PC-9 (cell line): ENCODE data around the gene RELB. TPM values are rescaled to one million over a fixed set of nuclear protein-coding genes. Genes with fewer than 3 reads are reported as not detected.

ENCODE experiments used
- BruUV-seq: library from RNA; stranded (reverse); fragments of 400-500 nt; replicated peaks from 2 replicates; lab custom pipeline; 2021; lab: Mats Ljungman, UMichigan
- CTCF ChIA-PET: fragments of 300-600 bp; sonication (Branson Sonifier 250); formaldehyde crosslinking; loops from one replicate; lab custom pipeline; 2022; ENCODE audit warnings: antibody characterized with exemption; lab: Charles Lee
- POLR2A ChIA-PET: fragments of 300-600 bp; sonication (Branson Sonifier 250); formaldehyde crosslinking; loops from one replicate; lab custom pipeline; 2022; ENCODE audit warnings: antibody characterized with exemption; ENCODE audit not compliant: unreplicated experiment; lab: Charles Lee
- DNase-seq, 2 experiments: peaks; one replicate each; pipeline versions ENCODE4 v3.0.0 to v3.0.0-alpha.2; 2015 to 2022; ENCODE audit warnings: mixed read lengths in 1 of 2
- H2AFZ ChIP-seq: fragments of 200-600 bp; sonication (generic); 2 replicates; pipeline ENCODE4 v1.8.1; 2017; ENCODE audit warnings: antibody characterized with exemption
- H3F3A ChIP-seq: fragments of 200-600 bp; sonication (generic); 2 replicates; pipeline ENCODE4 v1.8.1; 2017; ENCODE audit warnings: antibody characterized with exemption, mild to moderate bottlenecking, low read depth; ENCODE audit not compliant: insufficient read depth
- H3K27ac ChIP-seq: fragments of 200-600 bp; sonication (generic); 2 replicates; pipeline ENCODE4 v1.6.1; 2016; ENCODE audit warnings: mixed run types
- H3K27me3 ChIP-seq: fragments of 200-600 bp; sonication (generic); 2 replicates; pipeline ENCODE4 v1.6.1; 2016; ENCODE audit warnings: low read depth, mixed run types; ENCODE audit not compliant: insufficient read depth
- H3K36me3 ChIP-seq: fragments of 200-600 bp; sonication (generic); 2 replicates; pipeline ENCODE4 v1.6.1; 2016; ENCODE audit warnings: low read depth, mixed run types
- H3K4me1 ChIP-seq: fragments of 200-600 bp; sonication (generic); replicated peaks from 2 replicates; pipeline ENCODE4 v1.6.1; 2016; ENCODE audit warnings: mixed run types; ENCODE audit not compliant: insufficient read depth
- H3K4me2 ChIP-seq: fragments of 200-600 bp; sonication (generic); 2 replicates; pipeline ENCODE4 v1.6.1; 2017; ENCODE audit warnings: mixed run types
- H3K4me3 ChIP-seq: fragments of 200-600 bp; sonication (generic); 2 replicates; pipeline ENCODE4 v1.6.1; 2016; ENCODE audit warnings: mixed run types
- H3K79me2 ChIP-seq: fragments of 200-600 bp; sonication (generic); 2 replicates; pipeline ENCODE4 v1.6.1; 2017; ENCODE audit warnings: low read depth, mixed run types
- H3K9me2 ChIP-seq: fragments of 200-600 bp; sonication (generic); 2 replicates; pipeline ENCODE4 v1.8.1; 2017; ENCODE audit warnings: mild to moderate bottlenecking; ENCODE audit not compliant: insufficient read depth
- H3K9me3 ChIP-seq: fragments of 200-600 bp; sonication (generic); 2 replicates; pipeline ENCODE4 v1.8.1; 2016; ENCODE audit warnings: low read depth; ENCODE audit not compliant: insufficient read depth
- H4K20me1 ChIP-seq: fragments of 200-600 bp; sonication (generic); 2 replicates; pipeline ENCODE4 v1.8.1; 2017; ENCODE audit not compliant: insufficient read depth
- EZH2 ChIP-seq: fragments of 200-600 bp; sonication (generic); IDR thresholded peaks from 2 replicates; pipeline ENCODE4 v1.8.0; 2017; ENCODE audit warnings: antibody characterized with exemption, low read depth
- intact Hi-C: fragments of 100-400 bp; cut with micrococcal nuclease; formaldehyde crosslinking; loops from one replicate; pipeline ENCODE4 v1.10.0; 2022; ENCODE audit not compliant: unreplicated experiment
- total RNA-seq: library from RNA; stranded (reverse); gene quantifications from 2 replicates; pipeline ENCODE4 v1.2.3, GENCODE V29; 2021
- TF ChIP-seq, protein P1 (sequence below): fragments of 200-600 bp; sonication (generic); conservative IDR thresholded peaks from 2 replicates; pipeline ENCODE4 v1.6.1; 2017; ENCODE audit warnings: mixed run types, antibody characterized with exemption, mild to moderate bottlenecking, moderate library complexity

The RELB gene
- total RNA-seq, 1 experiment from 2014 or later = 5.8 TPM

DNA sequence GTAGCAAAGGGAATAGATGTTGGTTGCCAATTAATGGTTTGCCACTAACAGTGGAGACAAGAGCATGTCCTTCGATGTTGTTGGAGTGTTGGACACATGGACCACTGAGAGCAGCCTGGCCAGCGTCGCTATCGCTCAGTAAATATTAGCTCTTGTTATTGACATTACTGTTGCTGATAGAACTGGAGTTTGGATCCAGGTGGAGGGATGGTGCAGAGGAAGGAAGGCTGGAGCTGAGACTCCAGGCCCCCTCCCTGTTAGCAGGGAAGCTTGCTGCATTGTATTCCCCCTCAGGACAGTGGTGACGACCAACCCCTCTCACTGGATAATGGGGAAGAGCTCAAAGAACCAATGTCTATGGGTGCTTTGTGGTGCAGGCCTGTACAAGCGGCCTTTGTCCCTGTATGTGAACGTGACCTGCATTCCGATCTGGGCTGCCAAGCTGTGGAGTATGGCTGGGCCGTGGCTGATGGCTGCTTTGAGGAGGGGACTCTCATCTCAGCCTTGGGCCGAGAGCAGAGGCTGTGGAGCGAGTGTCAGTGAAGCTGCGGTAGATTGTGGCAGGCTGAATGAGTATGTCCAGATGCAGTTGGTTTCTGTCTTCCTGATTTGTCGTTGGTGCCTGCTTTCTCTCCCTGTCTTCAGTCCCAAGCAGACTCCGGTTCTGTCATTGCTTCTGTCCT lies 44.5 kb downstream of the RELB start:
- Histone ChIP-seq H3K27ac (no peak overlapping the region), H3K4me3 (no peak overlapping the region), H3K4me2 (no peak overlapping the region), H2AFZ (no peak overlapping the region), H3F3A (peaks cover 19% of the 10 kb centered on the region; the same call in 1 of the 2 replicates), H4K20me1 (peaks cover 96% of the 10 kb centered on the region), H3K9me3 (no peaks in the 10 kb centered on the region), H3K9me2 (no peaks in the 10 kb centered on the region), H3K36me3 (peaks cover 51% of the 10 kb centered on the region), H3K4me1 (no peaks in the 10 kb centered on the region), H3K27me3 (no peaks in the 10 kb centered on the region), H3K79me2 (peaks cover 95% of the 10 kb centered on the region)
- POLR2A ChIA-PET = interaction anchor here (0.5 to 0.7 kb wide), 2 partner anchors 45 to 237 kb away, joined by 4 read pairs; partner anchors contain the start of gene BCAM
- DNase-seq = no peak
- no peak for TF ChIP-seq EZH2
- TF ChIP-seq, protein P1, sequence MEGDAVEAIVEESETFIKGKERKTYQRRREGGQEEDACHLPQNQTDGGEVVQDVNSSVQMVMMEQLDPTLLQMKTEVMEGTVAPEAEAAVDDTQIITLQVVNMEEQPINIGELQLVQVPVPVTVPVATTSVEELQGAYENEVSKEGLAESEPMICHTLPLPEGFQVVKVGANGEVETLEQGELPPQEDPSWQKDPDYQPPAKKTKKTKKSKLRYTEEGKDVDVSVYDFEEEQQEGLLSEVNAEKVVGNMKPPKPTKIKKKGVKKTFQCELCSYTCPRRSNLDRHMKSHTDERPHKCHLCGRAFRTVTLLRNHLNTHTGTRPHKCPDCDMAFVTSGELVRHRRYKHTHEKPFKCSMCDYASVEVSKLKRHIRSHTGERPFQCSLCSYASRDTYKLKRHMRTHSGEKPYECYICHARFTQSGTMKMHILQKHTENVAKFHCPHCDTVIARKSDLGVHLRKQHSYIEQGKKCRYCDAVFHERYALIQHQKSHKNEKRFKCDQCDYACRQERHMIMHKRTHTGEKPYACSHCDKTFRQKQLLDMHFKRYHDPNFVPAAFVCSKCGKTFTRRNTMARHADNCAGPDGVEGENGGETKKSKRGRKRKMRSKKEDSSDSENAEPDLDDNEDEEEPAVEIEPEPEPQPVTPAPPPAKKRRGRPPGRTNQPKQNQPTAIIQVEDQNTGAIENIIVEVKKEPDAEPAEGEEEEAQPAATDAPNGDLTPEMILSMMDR = no peak
- intact Hi-C loops = no loop called here
- BruUV-seq = no TSS peak
- CTCF ChIA-PET = interaction anchor here (0.6 kb wide), 1 partner anchor 14 kb away, joined by 3 read pairs; no protein-coding TSS in a partner anchor

DNA sequence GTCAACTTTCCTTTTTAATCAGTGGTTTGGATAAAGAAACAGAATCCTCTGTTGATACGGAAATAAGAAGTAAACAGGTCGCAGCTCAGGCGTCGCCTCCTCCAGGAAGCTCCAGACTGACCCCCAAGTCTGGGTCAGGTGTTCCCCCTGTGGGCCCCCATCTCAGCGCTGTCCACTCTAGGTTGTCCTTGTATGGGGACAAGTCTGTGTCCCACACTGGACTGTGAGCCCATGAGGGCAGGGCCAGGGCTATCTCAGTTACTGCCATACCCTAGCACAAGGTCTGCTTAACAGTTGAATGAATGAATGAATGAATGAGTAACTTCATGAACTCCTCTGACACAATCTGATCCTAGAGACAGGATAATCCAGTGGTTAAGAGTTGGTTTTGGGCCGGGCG lies 45.1 kb downstream of the RELB start:
- no peak overlapping the region for H3K4me3 ChIP-seq
- no peak overlapping the region for H2AFZ ChIP-seq
- H3K36me3 ChIP-seq = peaks cover 51% of the 10 kb centered on the region
- no TSS peak for BruUV-seq
- H3K9me2 ChIP-seq = no peaks in the 10 kb centered on the region
- no peaks in the 10 kb centered on the region for H3K27me3 ChIP-seq
- TF ChIP-seq EZH2 = no peak
- TF ChIP-seq, protein P1 = no peak
- intact Hi-C loops = no loop called here
- H3K9me3 ChIP-seq = no peaks in the 10 kb centered on the region
- no peaks in the 10 kb centered on the region for H3K4me1 ChIP-seq
- POLR2A ChIA-PET = interaction anchor here (0.5 kb wide), 1 partner anchor 46 kb away, joined by 4 read pairs; no protein-coding TSS in a partner anchor
- peaks cover 96% of the 10 kb centered on the region for H4K20me1 ChIP-seq
- DNase-seq = no peak
- CTCF ChIA-PET = interaction anchor here (0.6 kb wide), 1 partner anchor 13 kb away, joined by 3 read pairs; no protein-coding TSS in a partner anchor
- H3K79me2 ChIP-seq = peaks cover 93% of the 10 kb centered on the region
- no peak overlapping the region for H3K27ac ChIP-seq
- peaks cover 24% of the 10 kb centered on the region; the same call in 1 of the 2 replicates for H3F3A ChIP-seq
- no peak overlapping the region for H3K4me2 ChIP-seq

DNA sequence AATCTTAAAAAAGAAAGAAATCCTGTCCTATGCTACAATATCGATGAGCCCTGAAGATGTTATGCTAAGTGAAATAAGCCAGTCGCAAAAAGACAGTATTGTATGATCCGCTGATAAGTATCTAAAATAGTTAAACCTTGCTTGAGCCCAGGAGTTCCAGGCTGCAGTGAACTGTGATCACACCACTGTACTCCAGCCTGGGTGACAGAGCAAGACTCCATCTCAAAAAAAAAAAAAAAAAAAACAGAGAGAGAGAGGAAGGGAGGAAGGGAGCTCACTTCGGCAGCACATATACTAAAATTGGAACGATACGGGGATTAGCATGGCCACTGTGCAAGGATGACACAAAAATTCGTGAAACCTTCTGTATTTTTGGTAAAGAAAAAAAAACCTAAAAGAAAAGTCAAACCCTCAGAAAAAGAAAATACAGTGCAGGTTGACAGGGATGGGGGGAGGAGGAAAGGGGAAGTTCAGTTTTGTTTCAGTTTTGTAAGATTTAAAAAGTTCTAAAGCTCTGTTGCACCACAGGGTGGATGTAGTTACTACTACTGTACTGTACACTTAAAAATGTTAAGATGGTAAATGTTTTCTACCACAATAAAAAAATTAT lies 46.0 kb downstream of the RELB start:
- TF ChIP-seq, protein P1 = no peak
- no peak for TF ChIP-seq EZH2
- H3K4me1 ChIP-seq = no peaks in the 10 kb centered on the region
- no peak for DNase-seq
- intact Hi-C loops = no loop called here
- H3K9me3 ChIP-seq = no peaks in the 10 kb centered on the region
- H3K4me3 ChIP-seq = no peak overlapping the region
- ChIA-PET CTCF (interaction anchor here (0.6 kb wide), 1 partner anchor 484 kb away, joined by 3 read pairs; no protein-coding TSS in a partner anchor), POLR2A (interaction anchor here (0.6 kb wide), 2 partner anchors 32 to 432 kb away, joined by 7 to 9 read pairs; no protein-coding TSS in a partner anchor)
- H3K27me3 ChIP-seq = no peaks in the 10 kb centered on the region
- H3K36me3 ChIP-seq = peaks cover 43% of the 10 kb centered on the region; the same call in 1 of the 2 replicates
- H3K27ac ChIP-seq = no peak overlapping the region
- no peak overlapping the region for H2AFZ ChIP-seq
- peaks cover 24% of the 10 kb centered on the region; the same call in 1 of the 2 replicates for H3F3A ChIP-seq
- H3K4me2 ChIP-seq = no peak overlapping the region
- H4K20me1 ChIP-seq = peaks cover 96% of the 10 kb centered on the region
- no TSS peak for BruUV-seq
- H3K79me2 ChIP-seq = peaks cover 84% of the 10 kb centered on the region
- H3K9me2 ChIP-seq = no peaks in the 10 kb centered on the region
